Breast epithelium (tissue), 3 donors: ENCODE results near the gene DR1.

ENCODE experiments used
- POLR2A ChIP-seq: fragments of 450-650 bp; IDR thresholded peaks from one replicate; pipeline ENCODE4 v1.6.1; 2016; ENCODE audit warnings: antibody characterized with exemption, mild to moderate bottlenecking, moderate library complexity
- TF ChIP-seq, protein P1 (sequence below), 3 donors: fragments of 450-650 bp; IDR thresholded peaks; one replicate each; pipeline ENCODE4 v1.5.1; 2016 to 2017; ENCODE audit warnings: antibody characterized with exemption in 3 of 3, mild to moderate bottlenecking in 3 of 3, moderate library complexity in 3 of 3

DNA sequence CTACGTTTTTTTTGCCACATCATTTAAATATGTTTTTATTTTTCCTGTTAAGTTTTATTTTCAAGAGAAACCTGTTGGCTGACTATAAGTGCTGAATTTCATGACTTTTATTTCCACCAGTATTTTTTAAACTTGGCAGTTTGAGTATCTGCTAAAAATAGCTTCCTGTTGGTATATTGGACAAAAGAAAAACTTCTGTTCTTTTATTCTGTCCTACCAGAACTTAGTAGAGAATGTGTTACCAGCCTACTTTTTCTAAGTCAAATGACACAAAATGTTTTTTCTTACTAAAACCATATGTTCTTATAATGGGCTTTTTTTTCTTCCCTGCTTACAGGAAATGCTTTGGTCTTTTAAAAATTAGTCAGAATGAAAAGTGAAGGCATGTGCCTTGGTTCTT lies 7.6 kb downstream of the DR1 start:
- TF ChIP-seq, protein P1, sequence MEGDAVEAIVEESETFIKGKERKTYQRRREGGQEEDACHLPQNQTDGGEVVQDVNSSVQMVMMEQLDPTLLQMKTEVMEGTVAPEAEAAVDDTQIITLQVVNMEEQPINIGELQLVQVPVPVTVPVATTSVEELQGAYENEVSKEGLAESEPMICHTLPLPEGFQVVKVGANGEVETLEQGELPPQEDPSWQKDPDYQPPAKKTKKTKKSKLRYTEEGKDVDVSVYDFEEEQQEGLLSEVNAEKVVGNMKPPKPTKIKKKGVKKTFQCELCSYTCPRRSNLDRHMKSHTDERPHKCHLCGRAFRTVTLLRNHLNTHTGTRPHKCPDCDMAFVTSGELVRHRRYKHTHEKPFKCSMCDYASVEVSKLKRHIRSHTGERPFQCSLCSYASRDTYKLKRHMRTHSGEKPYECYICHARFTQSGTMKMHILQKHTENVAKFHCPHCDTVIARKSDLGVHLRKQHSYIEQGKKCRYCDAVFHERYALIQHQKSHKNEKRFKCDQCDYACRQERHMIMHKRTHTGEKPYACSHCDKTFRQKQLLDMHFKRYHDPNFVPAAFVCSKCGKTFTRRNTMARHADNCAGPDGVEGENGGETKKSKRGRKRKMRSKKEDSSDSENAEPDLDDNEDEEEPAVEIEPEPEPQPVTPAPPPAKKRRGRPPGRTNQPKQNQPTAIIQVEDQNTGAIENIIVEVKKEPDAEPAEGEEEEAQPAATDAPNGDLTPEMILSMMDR (IDR thresholded peaks at IDR 0.05), result no peak
- no peak for TF ChIP-seq POLR2A
